22Rv1 (cell line): ENCODE measurements around the gene PRPF31.

ENCODE experiments used
- H3K27ac ChIP-seq: fragments of 450-650 bp; 2 replicates; pipeline ENCODE4 v1.5.1; 2017
- ZFX ChIP-seq: fragments of 450-650 bp; IDR thresholded peaks from 2 replicates; pipeline ENCODE4 v1.6.1; 2017; ENCODE audit warnings: antibody characterized with exemption, borderline replicate concordance
- TF ChIP-seq, protein P1 (sequence below): fragments of 450-650 bp; IDR thresholded peaks from 2 replicates; pipeline ENCODE4 v1.5.1; 2017; ENCODE audit warnings: mild to moderate bottlenecking

Gene PRPF31

GRCh38 chr19:54164369-54165068, 49.0 kb downstream of the PRPF31 start:
- peak overlapping the region; percentile 97 for H3K27ac ChIP-seq
- TF ChIP-seq, protein P1, sequence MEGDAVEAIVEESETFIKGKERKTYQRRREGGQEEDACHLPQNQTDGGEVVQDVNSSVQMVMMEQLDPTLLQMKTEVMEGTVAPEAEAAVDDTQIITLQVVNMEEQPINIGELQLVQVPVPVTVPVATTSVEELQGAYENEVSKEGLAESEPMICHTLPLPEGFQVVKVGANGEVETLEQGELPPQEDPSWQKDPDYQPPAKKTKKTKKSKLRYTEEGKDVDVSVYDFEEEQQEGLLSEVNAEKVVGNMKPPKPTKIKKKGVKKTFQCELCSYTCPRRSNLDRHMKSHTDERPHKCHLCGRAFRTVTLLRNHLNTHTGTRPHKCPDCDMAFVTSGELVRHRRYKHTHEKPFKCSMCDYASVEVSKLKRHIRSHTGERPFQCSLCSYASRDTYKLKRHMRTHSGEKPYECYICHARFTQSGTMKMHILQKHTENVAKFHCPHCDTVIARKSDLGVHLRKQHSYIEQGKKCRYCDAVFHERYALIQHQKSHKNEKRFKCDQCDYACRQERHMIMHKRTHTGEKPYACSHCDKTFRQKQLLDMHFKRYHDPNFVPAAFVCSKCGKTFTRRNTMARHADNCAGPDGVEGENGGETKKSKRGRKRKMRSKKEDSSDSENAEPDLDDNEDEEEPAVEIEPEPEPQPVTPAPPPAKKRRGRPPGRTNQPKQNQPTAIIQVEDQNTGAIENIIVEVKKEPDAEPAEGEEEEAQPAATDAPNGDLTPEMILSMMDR = peak; percentile 18
- TF ChIP-seq ZFX = no peak

DNA sequence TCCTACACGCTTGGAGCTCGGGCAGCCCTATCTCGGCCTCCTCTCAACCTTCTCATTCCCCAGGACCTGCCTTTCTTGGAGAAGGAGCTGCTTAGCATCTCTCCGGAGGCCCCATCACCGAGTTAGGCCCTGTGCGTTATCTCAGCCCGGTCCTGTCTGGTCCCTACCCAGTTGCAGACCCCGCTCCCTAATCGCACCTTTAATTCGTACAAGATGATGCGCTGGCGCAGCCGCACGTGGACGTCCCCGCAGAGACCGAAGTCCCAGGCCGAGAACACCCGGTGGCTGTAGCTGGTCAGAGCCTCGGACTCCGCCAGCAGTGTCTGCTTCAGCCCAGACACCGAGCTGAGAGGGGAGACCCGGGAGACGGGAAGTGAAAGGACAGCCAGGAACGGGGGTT, 49.7 kb downstream of the PRPF31 start:
- TF ChIP-seq ZFX = no peak
- TF ChIP-seq, protein P1 = no peak
- peak overlapping the region; percentile 97 for H3K27ac ChIP-seq

- no peak overlapping the region for H3K27ac ChIP-seq
- TF ChIP-seq, protein P1 = peak; percentile 92
- TF ChIP-seq ZFX = no peak
Measured at GRCh38 chr19:54168174-54168917, 52.8 kb downstream of the PRPF31 start.

GRCh38 chr19:54169149-54169740, 53.7 kb downstream of the PRPF31 start:
- no peak for TF ChIP-seq ZFX
- TF ChIP-seq, protein P1 = no peak
- no peak overlapping the region for H3K27ac ChIP-seq

GRCh38 chr19:54171736-54172431, 56.3 kb downstream of the PRPF31 start:
- H3K27ac ChIP-seq = peak overlapping the region; percentile 33

DNA sequence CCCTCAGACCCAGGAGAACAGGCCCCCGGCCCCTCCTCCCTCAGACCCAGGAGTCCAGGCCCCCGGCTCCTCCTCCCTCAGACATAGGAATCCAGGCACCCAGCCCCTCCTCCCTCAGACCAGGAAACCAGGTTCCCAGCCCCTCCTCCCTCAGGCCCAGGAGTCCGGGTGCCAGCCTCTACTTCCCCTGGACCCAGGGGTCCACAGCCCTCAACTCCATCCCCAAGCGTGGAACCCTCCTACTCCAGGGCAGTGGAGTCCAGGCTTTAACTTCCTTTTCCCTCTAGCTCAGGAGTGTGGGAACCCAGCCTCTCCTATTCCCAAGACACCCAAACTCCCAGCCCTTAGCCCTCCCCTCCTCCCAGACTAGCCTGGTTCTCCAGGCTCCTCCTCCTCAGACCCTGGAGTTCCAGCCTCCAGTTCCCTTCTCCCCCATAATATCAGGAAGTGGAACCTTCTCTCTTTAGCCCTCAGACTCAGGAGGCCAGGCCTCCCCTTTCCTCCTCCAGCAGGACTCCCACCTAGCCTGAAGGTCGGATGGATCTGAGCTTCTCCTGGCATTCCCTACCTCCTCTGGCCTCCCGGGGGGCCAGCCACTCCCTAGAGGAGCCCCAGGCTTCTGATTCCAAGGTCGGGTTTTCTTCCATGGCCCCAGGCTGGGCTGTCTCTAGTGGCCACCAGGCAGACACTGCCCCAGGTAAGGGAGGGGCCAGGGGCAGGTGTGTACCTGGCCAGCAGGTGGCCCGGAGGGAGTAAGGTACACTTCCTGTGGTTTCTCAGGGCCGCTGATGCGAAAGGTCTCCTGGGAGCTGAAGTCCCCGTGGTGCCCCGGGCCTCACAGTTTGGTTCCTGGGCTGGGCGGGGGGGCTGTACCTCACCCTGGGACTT, 57.2 kb downstream of the PRPF31 start, which contains the start of gene TMC4:
Gene TMC4 (minus strand): TSS at position 690 of the 888 bp plus-strand sequence. CDS start 43 bp downstream, at position 647.
- H3K27ac ChIP-seq = peak within 1 kb of the TSS; percentile 90
- TF ChIP-seq, protein P1 = peak; percentile 67
- TF ChIP-seq ZFX = no peak

GRCh38 chr19:54173359-54173699, 57.8 kb downstream of the PRPF31 start:
- H3K27ac ChIP-seq = peak overlapping the region; percentile 90
- TF ChIP-seq, protein P1 = no peak
- no peak for TF ChIP-seq ZFX
